AG10803 (cell line): Measurements from ENCODE around the gene WFS1.

Experiments
- DNase-seq: peaks from one replicate; pipeline ENCODE4 v3.0.0; 2010; ENCODE audit warnings: low read depth
- H3K4me3 ChIP-seq: 2 replicates; pipeline ENCODE4 v1.5.1; 2011; ENCODE audit warnings: mild to moderate bottlenecking, low read length, control low read depth
- CTCF ChIP-seq: conservative IDR thresholded peaks from 2 replicates; pipeline ENCODE4 v1.5.1; 2011; ENCODE audit warnings: mild to moderate bottlenecking, low read length, control low read depth, inconsistent platforms

Gene WFS1

DNA sequence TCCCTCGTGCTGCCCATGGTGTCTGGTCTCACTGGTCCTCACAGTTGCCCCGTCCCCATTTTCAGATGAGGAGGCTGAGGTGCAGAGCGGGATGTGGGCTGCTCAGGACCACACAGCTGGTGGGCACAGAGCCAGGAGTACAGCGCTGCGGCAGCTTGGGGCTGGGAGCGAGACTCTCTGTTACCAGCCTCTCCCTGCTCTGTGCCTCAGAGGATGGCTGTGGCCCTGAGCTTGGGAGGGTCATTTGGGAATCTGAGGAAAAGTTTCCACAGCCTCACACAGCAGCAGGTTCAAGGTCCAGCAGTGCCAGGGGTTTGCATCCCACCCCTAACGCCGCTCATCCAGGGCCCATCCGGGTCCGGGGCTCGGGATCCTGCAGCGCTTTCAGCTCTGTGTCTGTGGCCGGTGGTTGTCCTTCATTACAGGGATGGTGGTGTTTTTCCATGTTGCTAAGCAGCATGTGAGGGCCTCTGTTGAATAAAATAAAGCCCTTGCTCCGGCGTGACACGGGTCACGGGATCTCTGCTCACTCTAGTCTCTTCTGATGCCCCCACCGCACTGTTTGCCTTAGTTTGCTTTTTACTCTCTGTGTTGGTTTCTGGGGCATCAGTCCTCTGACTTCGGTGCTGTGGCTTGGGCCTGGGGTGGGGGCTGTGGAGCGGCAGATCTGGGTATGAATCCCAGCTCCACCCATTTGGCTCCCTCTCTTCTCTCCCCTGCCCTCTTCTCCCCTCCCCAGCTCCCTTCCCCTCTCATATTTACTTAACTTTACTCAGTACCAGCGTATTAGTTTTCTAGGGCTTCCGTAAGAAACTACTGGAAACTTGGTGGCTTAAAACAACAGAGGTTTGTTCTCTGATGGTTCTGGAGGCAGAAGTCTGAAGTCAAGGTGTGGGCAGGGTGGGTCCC lies 6.5 kb downstream of the WFS1 start:
- DNase-seq: no peak
- no peak for TF ChIP-seq CTCF
- no peak overlapping the region for H3K4me3 ChIP-seq

- H3K4me3 ChIP-seq: no peak overlapping the region
- DNase-seq: no peak
- TF ChIP-seq CTCF: no peak
Measured at GRCh38 chr4:6277139-6277802, 7.6 kb downstream of the WFS1 start.

GRCh38 chr4:6277935-6278800 lies 8.5 kb downstream of the WFS1 start:
- no peak overlapping the region for H3K4me3 ChIP-seq
- no peak for DNase-seq
- no peak for TF ChIP-seq CTCF

DNA sequence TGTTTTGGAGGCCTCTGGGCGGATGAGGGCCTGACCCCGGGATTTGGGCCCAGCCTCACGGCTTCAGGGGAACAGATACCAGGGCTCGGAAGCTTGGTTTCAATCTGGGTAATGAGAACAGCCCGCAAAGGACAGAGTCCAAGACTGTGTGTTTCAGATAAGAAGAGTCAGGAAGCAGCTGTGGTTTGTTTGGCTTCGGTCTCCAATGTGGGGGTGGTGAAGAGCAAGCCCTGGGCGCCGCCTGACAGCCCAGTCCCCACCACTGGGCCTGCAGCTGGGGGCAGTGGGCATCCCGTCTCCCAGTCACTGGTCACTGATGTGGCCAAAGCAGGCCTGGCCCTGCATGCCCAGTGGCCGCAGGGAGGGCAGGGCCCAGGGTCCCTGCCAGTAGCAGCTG lies 9.1 kb downstream of the WFS1 start:
- H3K4me3 ChIP-seq: no peak overlapping the region
- DNase-seq: no peak
- no peak for TF ChIP-seq CTCF

- no peak for DNase-seq
- TF ChIP-seq CTCF: no peak
- H3K4me3 ChIP-seq: no peak overlapping the region
Measured at GRCh38 chr4:6279582-6280289, 10.1 kb downstream of the WFS1 start.

DNA sequence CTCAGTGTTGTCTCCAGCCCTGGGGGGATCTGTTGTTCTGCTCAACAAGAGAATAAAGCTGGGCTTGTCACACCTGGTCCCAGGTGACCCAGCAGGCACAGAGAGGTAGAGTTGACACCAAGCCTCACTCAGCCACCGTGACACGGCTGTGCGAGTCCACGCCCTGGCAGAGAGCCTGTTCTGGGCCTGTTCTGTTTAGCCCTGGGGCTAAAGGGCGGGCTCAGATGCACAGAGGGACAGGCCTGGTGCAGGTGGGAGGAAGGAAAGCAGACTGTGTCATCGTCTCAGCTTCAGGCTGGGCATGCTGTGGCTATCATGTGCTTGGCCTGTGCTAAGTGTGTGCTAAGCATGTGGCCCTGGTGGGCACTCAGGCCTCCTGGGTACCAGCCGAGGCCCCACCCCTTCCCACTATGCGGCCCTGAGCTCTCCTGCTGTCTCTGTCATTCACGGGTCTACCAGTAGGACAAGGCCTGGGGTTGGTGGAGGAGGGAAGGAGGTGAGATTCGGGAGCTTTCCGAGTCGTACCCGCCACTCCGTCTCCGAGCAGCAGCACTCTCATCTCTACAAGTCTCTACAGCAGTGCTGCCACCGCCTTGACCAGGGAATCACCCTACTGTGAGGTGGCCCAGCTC lies 10.8 kb downstream of the WFS1 start:
- no peak for DNase-seq
- H3K4me3 ChIP-seq: no peak overlapping the region
- TF ChIP-seq CTCF: no peak
